ENCODE results near the gene GPX3. TPM values are rescaled to one million over a fixed set of nuclear protein-coding genes. Genes with fewer than 3 reads are reported as not detected.

The GPX3 gene
- total RNA-seq, 4 donors from 2014 or later: 252 to 758 (median 352) TPM

DNA sequence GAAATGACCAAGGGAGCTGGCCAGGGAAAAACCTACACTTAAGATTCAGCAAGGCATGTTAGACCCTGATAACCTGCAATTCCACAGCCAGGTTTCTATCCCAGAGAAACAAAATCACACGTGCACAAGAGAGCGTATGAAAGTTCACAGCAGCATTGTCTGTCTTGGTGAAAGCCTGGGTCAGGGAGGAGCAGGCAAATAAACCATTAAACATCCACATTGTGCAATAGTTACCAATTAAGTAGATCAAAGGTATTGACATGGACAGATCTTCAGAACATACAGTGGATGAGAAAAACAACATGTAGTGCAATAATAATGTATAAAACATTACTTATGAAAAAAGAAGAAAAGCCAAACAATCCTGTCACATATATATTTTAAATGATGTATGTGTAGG, 15.9 kb upstream of the GPX3 start:
- Histone ChIP-seq H3K4me3 (no peak overlapping the region), H3K9me3 (no peaks in the 10 kb centered on the region), H3K27me3 (no peaks in the 10 kb centered on the region), H3K27ac (peak overlapping the region; percentile 74 to 84 (median 78)), H3K36me3 (no peaks in the 10 kb centered on the region), H3K4me1 (peaks cover 24 to 50% (median 32%) of the 10 kb centered on the region in 4 donors)
- 51% methylated on average over 2 of the region's 2 CpGs; no CpG with 5 or more reads in 1 of the 2 donors for WGBS, 2 donors (ENCODE audit: low coverage in 1 of 2)
- in situ Hi-C loops (cut with MboI; ENCODE audit: low pct_ligation_motif_present in 1 of 4, low pct_unique_long_range_greater_than_20kb in 1 of 4, low sequenced_read_pairs in 3 of 4): no loop called here
- no peak for DNase-seq
- intact Hi-C loops (cut with DNase I; ENCODE audit: low total_unique reads): loop anchor here (5.0 kb wide), 1 partner anchor 43 kb away; no protein-coding TSS in a partner anchor
- TF ChIP-seq, protein P1, sequence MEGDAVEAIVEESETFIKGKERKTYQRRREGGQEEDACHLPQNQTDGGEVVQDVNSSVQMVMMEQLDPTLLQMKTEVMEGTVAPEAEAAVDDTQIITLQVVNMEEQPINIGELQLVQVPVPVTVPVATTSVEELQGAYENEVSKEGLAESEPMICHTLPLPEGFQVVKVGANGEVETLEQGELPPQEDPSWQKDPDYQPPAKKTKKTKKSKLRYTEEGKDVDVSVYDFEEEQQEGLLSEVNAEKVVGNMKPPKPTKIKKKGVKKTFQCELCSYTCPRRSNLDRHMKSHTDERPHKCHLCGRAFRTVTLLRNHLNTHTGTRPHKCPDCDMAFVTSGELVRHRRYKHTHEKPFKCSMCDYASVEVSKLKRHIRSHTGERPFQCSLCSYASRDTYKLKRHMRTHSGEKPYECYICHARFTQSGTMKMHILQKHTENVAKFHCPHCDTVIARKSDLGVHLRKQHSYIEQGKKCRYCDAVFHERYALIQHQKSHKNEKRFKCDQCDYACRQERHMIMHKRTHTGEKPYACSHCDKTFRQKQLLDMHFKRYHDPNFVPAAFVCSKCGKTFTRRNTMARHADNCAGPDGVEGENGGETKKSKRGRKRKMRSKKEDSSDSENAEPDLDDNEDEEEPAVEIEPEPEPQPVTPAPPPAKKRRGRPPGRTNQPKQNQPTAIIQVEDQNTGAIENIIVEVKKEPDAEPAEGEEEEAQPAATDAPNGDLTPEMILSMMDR (IDR thresholded peaks at IDR 0.05): no peak
- TF ChIP-seq EP300 (IDR thresholded peaks at IDR 0.05; ENCODE audit: low read depth): no peak
- peak in 1 of 3 donors; percentile 11 for TF ChIP-seq POLR2AphosphoS5 (IDR thresholded peaks at IDR 0.05)
- no peak for TF ChIP-seq POLR2A (IDR thresholded peaks at IDR 0.05)

- Histone ChIP-seq H3K27me3 (no peaks in the 10 kb centered on the region), H3K27ac (peak overlapping the region; percentile 74 to 84 (median 78)), H3K36me3 (no peaks in the 10 kb centered on the region), H3K9me3 (no peaks in the 10 kb centered on the region), H3K4me3 (no peak overlapping the region), H3K4me1 (peaks cover 24 to 50% (median 32%) of the 10 kb centered on the region in 4 donors)
- intact Hi-C loops (cut with DNase I; ENCODE audit: low total_unique reads) (loop anchor here (5.0 kb wide), 2 partner anchors 102 to 513 kb away; no protein-coding TSS in a partner anchor), in situ Hi-C loops (cut with MboI; ENCODE audit: low pct_ligation_motif_present in 1 of 4, low pct_unique_long_range_greater_than_20kb in 1 of 4, low sequenced_read_pairs in 3 of 4) (no loop called here)
- TF ChIP-seq POLR2AphosphoS5 (IDR thresholded peaks at IDR 0.05) (peak; percentile 50 to 81 (median 70)), POLR2A (IDR thresholded peaks at IDR 0.05) (peak; percentile 17), EP300 (IDR thresholded peaks at IDR 0.05; ENCODE audit: low read depth) (peak; percentile 79)
- TF ChIP-seq, protein P1 (IDR thresholded peaks at IDR 0.05): no peak
- WGBS, 2 donors (ENCODE audit: low coverage in 1 of 2): 60 to 82% methylated on average over 4 to 5 of the region's 5 CpGs
- DNase-seq: peak; percentile 38
Observed at GRCh38 chr5:151005187-151005949, 15.0 kb upstream of the GPX3 start.

GRCh38 chr5:151005950-151006576, 14.3 kb upstream of the GPX3 start:
- H3K4me1 ChIP-seq: peaks cover 24 to 50% (median 32%) of the 10 kb centered on the region in 4 donors
- H3K27me3 ChIP-seq: no peaks in the 10 kb centered on the region
- no peaks in the 10 kb centered on the region for H3K9me3 ChIP-seq
- peak overlapping the region; percentile 74 to 84 (median 78) for H3K27ac ChIP-seq
- DNase-seq: peak; percentile 74
- WGBS, 2 donors (ENCODE audit: low coverage in 1 of 2): 37 to 51% methylated on average over 3 to 7 of the region's 7 CpGs
- intact Hi-C loops (cut with DNase I; ENCODE audit: low total_unique reads): loop anchor here (5.0 kb wide), 2 partner anchors 101 to 514 kb away; no protein-coding TSS in a partner anchor
- no peak overlapping the region for H3K4me3 ChIP-seq
- no peaks in the 10 kb centered on the region for H3K36me3 ChIP-seq
- peak; percentile 55 to 77 (median 74) for TF ChIP-seq POLR2AphosphoS5 (IDR thresholded peaks at IDR 0.05)
- no peak for TF ChIP-seq POLR2A (IDR thresholded peaks at IDR 0.05)
- in situ Hi-C loops (cut with MboI; ENCODE audit: low pct_ligation_motif_present in 1 of 4, low pct_unique_long_range_greater_than_20kb in 1 of 4, low sequenced_read_pairs in 3 of 4): no loop called here

GRCh38 chr5:151006704-151007334, 13.6 kb upstream of the GPX3 start:
- no peak for TF ChIP-seq POLR2A (IDR thresholded peaks at IDR 0.05)
- no peak for TF ChIP-seq POLR2AphosphoS5 (IDR thresholded peaks at IDR 0.05)
- TF ChIP-seq EP300 (IDR thresholded peaks at IDR 0.05; ENCODE audit: low read depth): no peak
- TF ChIP-seq, protein P1 (IDR thresholded peaks at IDR 0.05): no peak
- no peak overlapping the region for H3K4me3 ChIP-seq
- 77 to 80% methylated on average over 1 to 5 of the region's 5 CpGs for WGBS, 2 donors (ENCODE audit: low coverage in 1 of 2)
- no peak for DNase-seq
- H3K27me3 ChIP-seq: no peaks in the 10 kb centered on the region
- no peaks in the 10 kb centered on the region for H3K36me3 ChIP-seq
- in situ Hi-C loops (cut with MboI; ENCODE audit: low pct_ligation_motif_present in 1 of 4, low pct_unique_long_range_greater_than_20kb in 1 of 4, low sequenced_read_pairs in 3 of 4): no loop called here
- intact Hi-C loops (cut with DNase I; ENCODE audit: low total_unique reads): loop anchor here (5.0 kb wide), 2 partner anchors 100 to 515 kb away; no protein-coding TSS in a partner anchor
- peak overlapping the region; percentile 74 to 84 (median 78) for H3K27ac ChIP-seq
- peaks cover 24 to 50% (median 32%) of the 10 kb centered on the region in 4 donors for H3K4me1 ChIP-seq
- H3K9me3 ChIP-seq: no peaks in the 10 kb centered on the region

Measured in transverse colon (tissue), 4 donors.